GM19468 (cell line): ENCODE results near the gene TRIM29.

Experiments
- ATAC-seq: cut with Tn5 transposase; IDR thresholded peaks from one replicate; pipeline ENCODE4 v1.9.1; 2021; ENCODE audit warnings: mild to moderate bottlenecking, moderate library complexity, moderate number of reproducible peaks; ENCODE audit not compliant: unreplicated experiment; ENCODE audit errors: extremely low read depth

TRIM29 gene

DNA sequence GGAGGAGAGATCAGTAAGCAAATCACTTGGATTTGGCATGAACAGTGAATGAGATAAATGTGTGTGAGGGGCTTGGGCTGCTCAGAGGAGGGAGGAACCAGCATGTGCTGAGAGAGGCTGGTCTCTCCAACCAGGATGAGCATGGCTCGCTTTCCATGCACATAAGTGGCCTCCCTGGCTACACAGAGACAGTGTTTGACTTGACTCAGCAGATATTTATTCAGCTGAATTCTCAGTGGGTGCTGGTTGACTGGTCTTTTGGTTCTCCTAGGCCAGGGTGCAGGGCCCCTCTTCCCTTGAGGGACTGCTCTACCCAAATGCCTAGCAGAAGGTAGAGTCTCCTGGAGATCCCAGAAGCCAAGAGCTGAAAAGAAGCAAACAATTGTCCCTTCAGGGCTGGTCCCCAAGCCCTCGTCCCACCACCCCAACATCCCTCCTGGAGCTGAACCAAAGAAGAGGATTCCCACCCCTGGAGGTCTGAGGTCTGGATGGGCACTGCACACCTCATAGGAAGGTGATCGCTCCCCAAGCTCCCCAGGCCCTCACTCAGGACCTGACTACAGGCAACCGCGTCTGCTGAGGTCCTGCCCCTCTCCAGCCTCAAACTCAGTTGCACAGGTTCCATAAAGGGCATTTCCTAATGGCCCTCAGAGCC, 3.3 kb upstream of the TRIM29 start:
- ATAC-seq, result no peak

- ATAC-seq, result no peak
These were observed 1.6 kb upstream of the TRIM29 start for GRCh38 chr11:120139316-120140069.

GRCh38 chr11:120137187-120137610, 714 bp downstream of the TRIM29 start:
- no peak for ATAC-seq

DNA sequence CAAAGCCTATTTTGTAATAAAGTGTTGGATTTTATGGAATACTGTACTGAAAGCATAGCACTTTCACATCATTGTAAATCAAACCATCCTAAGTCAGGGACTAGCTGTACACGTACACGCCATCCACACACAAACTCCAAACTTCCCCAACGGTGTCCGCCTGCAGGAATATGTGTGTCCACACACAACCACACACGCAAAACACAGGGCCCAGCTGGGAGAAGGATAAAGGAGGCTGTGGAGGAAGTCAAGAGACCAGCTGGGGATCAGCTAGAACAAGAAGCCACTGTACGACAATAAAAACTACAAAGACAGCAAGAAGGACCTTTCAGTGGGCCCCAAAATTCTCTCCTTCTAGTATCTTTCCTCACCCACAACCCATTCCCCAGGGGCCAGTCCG, 1.6 kb downstream of the TRIM29 start:
- no peak for ATAC-seq

- ATAC-seq, result no peak
These were observed 2.1 kb downstream of the TRIM29 start for GRCh38 chr11:120135838-120136237.

GRCh38 chr11:120134931-120135228, 3.0 kb downstream of the TRIM29 start:
- no peak for ATAC-seq

GRCh38 chr11:120134106-120134930, 3.6 kb downstream of the TRIM29 start:
- no peak for ATAC-seq

- no peak for ATAC-seq
These were observed 4.5 kb downstream of the TRIM29 start for GRCh38 chr11:120133216-120134105.

DNA sequence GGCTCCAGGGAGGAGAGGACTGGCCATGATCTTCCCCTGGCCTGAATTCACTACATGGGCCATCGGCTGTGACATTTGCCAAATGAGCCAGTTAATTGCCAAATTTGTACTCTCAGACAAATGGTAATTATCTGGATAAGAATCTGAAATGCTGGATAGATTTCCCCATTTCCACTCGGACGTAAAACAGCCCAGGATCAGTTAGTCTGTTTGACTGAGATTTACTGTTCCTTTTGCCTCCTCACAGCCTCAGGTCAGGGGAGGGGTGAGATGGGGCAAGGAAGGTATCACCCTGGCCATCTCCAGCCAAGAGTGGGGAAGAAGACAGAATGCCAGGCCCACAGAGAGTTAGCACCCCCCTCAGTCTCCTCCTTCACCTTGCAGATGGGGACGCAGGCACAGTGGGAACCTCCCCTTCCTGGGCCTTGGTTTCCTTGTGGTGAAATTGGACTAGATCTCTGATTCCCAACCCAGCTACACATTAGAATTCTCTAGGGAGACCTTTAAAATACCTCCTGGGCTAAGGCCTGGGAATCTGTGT, 5.2 kb downstream of the TRIM29 start:
- ATAC-seq, result no peak

GRCh38 chr11:120131941-120132644, 5.8 kb downstream of the TRIM29 start:
- ATAC-seq, result no peak

GRCh38 chr11:120130991-120131760, 6.7 kb downstream of the TRIM29 start:
- no peak for ATAC-seq

GRCh38 chr11:120130176-120130980, 7.5 kb downstream of the TRIM29 start:
- ATAC-seq, result no peak

GRCh38 chr11:120129570-120129969, 8.3 kb downstream of the TRIM29 start:
- no peak for ATAC-seq

- no peak for ATAC-seq
These were observed 9.4 kb downstream of the TRIM29 start for GRCh38 chr11:120128392-120129119.

DNA sequence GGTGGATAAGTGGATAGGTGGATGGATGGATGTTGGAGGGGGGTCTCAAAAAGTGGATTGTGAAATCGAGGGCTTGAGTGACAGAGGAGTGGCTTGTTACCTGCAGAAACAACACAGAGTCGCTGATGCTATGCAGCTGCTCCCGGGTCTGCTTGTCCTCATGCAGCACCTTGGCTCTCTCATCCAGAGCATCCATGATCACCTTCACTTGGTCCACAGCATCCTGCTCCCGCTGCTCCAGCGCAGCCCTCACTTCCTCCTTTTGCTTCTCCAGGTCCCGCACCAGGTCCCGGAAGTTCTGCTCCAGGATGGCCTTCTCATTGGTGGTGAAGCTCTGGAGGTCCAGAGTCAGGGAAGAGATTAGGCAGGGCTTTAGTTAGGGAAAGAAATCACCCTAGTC, 10.7 kb downstream of the TRIM29 start:
- no peak for ATAC-seq

DNA sequence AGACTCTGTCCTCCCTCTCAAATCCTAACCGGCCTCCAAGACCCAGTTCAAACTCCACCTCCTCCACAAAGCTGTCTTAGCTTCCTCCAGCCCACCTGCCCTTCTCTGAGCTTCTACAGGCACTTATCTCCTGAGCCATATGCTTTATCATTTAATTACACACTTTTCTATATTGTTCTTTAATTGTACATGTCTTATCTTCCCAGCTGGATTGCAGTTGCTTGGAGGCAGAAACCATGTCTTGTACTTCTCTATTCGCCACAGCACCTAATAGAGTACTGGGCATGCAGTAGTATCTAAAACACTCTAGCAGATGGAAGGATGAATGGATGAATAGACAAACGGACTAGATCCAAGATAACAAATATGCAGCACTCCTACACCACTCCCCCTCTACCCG, 11.3 kb downstream of the TRIM29 start:
- no peak for ATAC-seq

DNA sequence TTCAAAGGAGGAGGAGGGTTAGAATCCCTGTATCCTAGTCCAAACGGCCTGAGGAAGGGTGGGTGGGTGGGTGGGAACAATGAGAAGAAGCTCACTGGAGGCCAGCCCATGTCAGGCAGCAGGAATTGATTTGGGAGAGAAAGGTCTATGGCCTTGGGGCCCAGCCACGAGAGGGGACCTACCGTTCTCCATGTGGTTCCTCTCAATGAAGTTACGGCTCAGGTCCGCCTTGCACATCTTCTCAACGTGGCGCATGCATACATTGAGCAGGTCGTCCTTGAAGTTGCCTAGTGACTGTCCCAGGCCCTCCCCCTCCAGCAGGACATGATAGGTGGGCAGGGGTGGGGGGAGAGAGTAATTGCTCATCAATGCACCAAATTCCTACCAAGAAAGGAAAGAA, 12.4 kb downstream of the TRIM29 start:
- no peak for ATAC-seq
